ENCODE data around the gene SAMD13. TPM values are rescaled to one million over a fixed set of nuclear protein-coding genes. Genes with fewer than 3 reads are reported as not detected.

Gene SAMD13
- polyA plus RNA-seq: 14.9 and 20.0 TPM in 2 replicates
- polyA minus RNA-seq: 7.1 and 8.1 TPM in 2 replicates

- TF ChIP-seq, protein P1, sequence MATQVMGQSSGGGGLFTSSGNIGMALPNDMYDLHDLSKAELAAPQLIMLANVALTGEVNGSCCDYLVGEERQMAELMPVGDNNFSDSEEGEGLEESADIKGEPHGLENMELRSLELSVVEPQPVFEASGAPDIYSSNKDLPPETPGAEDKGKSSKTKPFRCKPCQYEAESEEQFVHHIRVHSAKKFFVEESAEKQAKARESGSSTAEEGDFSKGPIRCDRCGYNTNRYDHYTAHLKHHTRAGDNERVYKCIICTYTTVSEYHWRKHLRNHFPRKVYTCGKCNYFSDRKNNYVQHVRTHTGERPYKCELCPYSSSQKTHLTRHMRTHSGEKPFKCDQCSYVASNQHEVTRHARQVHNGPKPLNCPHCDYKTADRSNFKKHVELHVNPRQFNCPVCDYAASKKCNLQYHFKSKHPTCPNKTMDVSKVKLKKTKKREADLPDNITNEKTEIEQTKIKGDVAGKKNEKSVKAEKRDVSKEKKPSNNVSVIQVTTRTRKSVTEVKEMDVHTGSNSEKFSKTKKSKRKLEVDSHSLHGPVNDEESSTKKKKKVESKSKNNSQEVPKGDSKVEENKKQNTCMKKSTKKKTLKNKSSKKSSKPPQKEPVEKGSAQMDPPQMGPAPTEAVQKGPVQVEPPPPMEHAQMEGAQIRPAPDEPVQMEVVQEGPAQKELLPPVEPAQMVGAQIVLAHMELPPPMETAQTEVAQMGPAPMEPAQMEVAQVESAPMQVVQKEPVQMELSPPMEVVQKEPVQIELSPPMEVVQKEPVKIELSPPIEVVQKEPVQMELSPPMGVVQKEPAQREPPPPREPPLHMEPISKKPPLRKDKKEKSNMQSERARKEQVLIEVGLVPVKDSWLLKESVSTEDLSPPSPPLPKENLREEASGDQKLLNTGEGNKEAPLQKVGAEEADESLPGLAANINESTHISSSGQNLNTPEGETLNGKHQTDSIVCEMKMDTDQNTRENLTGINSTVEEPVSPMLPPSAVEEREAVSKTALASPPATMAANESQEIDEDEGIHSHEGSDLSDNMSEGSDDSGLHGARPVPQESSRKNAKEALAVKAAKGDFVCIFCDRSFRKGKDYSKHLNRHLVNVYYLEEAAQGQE (IDR thresholded peaks at IDR 0.05; ENCODE audit: borderline replicate concordance): peak; percentile 63
- TF ChIP-seq RAD21 (conservative IDR thresholded peaks at IDR 0.05) (no peak), POLR2AphosphoS5 (IDR thresholded peaks at IDR 0.05) (peak; percentile 30), EP300 (conservative IDR thresholded peaks at IDR 0.05; ENCODE audit: poor library complexity, severe bottlenecking) (peak; percentile 37), SMC3 (conservative IDR thresholded peaks at IDR 0.05; ENCODE audit: poor library complexity) (no peak), EZH2 (IDR thresholded peaks at IDR 0.05; ENCODE audit: borderline replicate concordance, insufficient read depth, low read length, poor library complexity, severe bottlenecking) (no peak)
- TF ChIP-seq, protein P2, sequence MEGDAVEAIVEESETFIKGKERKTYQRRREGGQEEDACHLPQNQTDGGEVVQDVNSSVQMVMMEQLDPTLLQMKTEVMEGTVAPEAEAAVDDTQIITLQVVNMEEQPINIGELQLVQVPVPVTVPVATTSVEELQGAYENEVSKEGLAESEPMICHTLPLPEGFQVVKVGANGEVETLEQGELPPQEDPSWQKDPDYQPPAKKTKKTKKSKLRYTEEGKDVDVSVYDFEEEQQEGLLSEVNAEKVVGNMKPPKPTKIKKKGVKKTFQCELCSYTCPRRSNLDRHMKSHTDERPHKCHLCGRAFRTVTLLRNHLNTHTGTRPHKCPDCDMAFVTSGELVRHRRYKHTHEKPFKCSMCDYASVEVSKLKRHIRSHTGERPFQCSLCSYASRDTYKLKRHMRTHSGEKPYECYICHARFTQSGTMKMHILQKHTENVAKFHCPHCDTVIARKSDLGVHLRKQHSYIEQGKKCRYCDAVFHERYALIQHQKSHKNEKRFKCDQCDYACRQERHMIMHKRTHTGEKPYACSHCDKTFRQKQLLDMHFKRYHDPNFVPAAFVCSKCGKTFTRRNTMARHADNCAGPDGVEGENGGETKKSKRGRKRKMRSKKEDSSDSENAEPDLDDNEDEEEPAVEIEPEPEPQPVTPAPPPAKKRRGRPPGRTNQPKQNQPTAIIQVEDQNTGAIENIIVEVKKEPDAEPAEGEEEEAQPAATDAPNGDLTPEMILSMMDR (IDR thresholded peaks at IDR 0.05; ENCODE audit: poor library complexity, severe bottlenecking): no peak
- H2AFZ ChIP-seq (ENCODE audit: low read depth, low read length): peak within 1 kb of the TSS; percentile 71
- H3K9ac ChIP-seq (ENCODE audit: low read length): peak within 1 kb of the TSS; percentile 73
Measured at GRCh38 chr1:84301004-84301784, at the start of gene SAMD13. TSS of gene SAMD13 (plus strand) at chr1:84301708. CDS start at chr1:84303235, 1,527 bp downstream.

DNA sequence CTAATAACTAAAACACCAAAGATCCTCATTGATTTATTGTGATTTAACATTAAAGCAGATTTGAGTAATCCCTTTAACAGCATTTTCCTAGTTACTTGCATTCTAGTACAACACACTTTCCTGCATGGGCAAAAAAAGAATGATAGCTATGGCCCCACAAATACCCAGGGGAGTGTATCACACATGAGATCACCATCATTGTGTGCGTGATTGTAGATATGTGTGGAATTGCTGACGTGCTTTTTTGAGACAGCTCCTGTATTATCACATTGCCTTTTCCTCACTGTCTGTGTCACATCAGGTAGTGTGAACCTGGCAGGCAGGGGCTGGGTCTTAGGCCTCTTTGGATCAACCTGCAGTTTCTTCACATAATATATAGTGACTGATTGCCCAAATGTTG is 48.5 kb upstream of the SAMD13 start:
- Histone ChIP-seq H3K9ac (ENCODE audit: low read length) (no peak overlapping the region), H3K4me2 (ENCODE audit: low read length) (no peak overlapping the region), H3K4me3 (ENCODE audit: low read length) (no peak overlapping the region), H2AFZ (ENCODE audit: low read depth, low read length) (no peak overlapping the region), H3K79me2 (replicated peaks; ENCODE audit: insufficient read depth, low read length) (no peaks in the 10 kb centered on the region), H4K20me1 (ENCODE audit: insufficient read depth) (no peaks in the 10 kb centered on the region), H3K27me3 (ENCODE audit: insufficient read depth, low read depth, low read length) (no peaks in the 10 kb centered on the region), H3K27ac (ENCODE audit: low read length) (peak overlapping the region; percentile 41), H3F3A (ENCODE audit: insufficient read depth, low read length, poor library complexity, severe bottlenecking) (no peaks in the 10 kb centered on the region), H3K9me3 (ENCODE audit: low read length) (no peaks in the 10 kb centered on the region), H3K9me2 (ENCODE audit: insufficient read depth, low read length) (no peaks in the 10 kb centered on the region), H3K36me3 (ENCODE audit: insufficient read depth, low read length) (no peaks in the 10 kb centered on the region)
- TF ChIP-seq POLR2AphosphoS5 (IDR thresholded peaks at IDR 0.05): peak; percentile 56
- TF ChIP-seq, protein P2 (IDR thresholded peaks at IDR 0.05; ENCODE audit: poor library complexity, severe bottlenecking): no peak
- peak; percentile 19 for TF ChIP-seq EP300 (conservative IDR thresholded peaks at IDR 0.05; ENCODE audit: poor library complexity, severe bottlenecking)

More at GRCh38 chr1:84301004-84301784, at the start of gene SAMD13:
- peaks cover 8% of the 10 kb centered on the region for H3K79me2 ChIP-seq (replicated peaks; ENCODE audit: insufficient read depth, low read length)
- no peaks in the 10 kb centered on the region for H3K27me3 ChIP-seq (ENCODE audit: insufficient read depth, low read depth, low read length)
- no peaks in the 10 kb centered on the region for H3F3A ChIP-seq (ENCODE audit: insufficient read depth, low read length, poor library complexity, severe bottlenecking)
- H3K4me3 ChIP-seq (ENCODE audit: low read length): peak within 1 kb of the TSS; percentile 59
- no peaks in the 10 kb centered on the region for H3K9me2 ChIP-seq (ENCODE audit: insufficient read depth, low read length)
- no peaks in the 10 kb centered on the region for H4K20me1 ChIP-seq (ENCODE audit: insufficient read depth)
- H3K9me3 ChIP-seq (ENCODE audit: low read length): no peaks in the 10 kb centered on the region
- peak within 1 kb of the TSS; percentile 85 for H3K4me2 ChIP-seq (ENCODE audit: low read length)
- H3K36me3 ChIP-seq (ENCODE audit: insufficient read depth, low read length): no peaks in the 10 kb centered on the region
- peak within 1 kb of the TSS; percentile 97 for H3K27ac ChIP-seq (ENCODE audit: low read length)
